ENCODE data around the gene REXO4. TPM values are rescaled to one million over a fixed set of nuclear protein-coding genes. Genes with fewer than 3 reads are reported as not detected.
"Not testable (repeated sequence)": the region's sequence is repeated elsewhere in the genome, so short reads cannot be mapped to it uniquely, and the experiment has no call there.

The REXO4 gene
- total RNA-seq, 2 experiments from 2014 or later, result 19.7 to 21.7 TPM

GRCh38 chr9:133457748-133458147 lies 39.9 kb upstream of the REXO4 start:
- Mint-ChIP-seq H3K4me1 (peaks cover 8% of the 10 kb centered on the region), H3K27ac (no peak overlapping the region), H3K9me3 (no peaks in the 10 kb centered on the region), H3K27me3 (peaks cover 10% of the 10 kb centered on the region), H3K36me3 (ENCODE audit: low read depth) (no peaks in the 10 kb centered on the region), H3K4me3 (no peak overlapping the region)
- CTCF ChIA-PET, result interaction anchor here (1.4 kb wide), 1 partner anchor 22 kb away, joined by 3 read pairs; the partner anchor contains the start of gene SLC2A6
- no peak for DNase-seq
- POLR2A ChIA-PET, result no interaction called here

- Mint-ChIP-seq H3K4me1 (peaks cover 8% of the 10 kb centered on the region), H3K9me3 (no peaks in the 10 kb centered on the region), H3K36me3 (ENCODE audit: low read depth) (no peaks in the 10 kb centered on the region), H3K27ac (no peak overlapping the region), H3K27me3 (peaks cover 9% of the 10 kb centered on the region), H3K4me3 (no peak overlapping the region)
- ChIA-PET POLR2A (no interaction called here), CTCF (interaction anchor here (1.4 kb wide), 1 partner anchor 22 kb away, joined by 3 read pairs; the partner anchor contains the start of gene SLC2A6)
- no peak for DNase-seq
Observed at GRCh38 chr9:133457233-133457632, 39.4 kb upstream of the REXO4 start.

GRCh38 chr9:133456409-133456808 lies 38.6 kb upstream of the REXO4 start:
- H3K36me3 Mint-ChIP-seq (ENCODE audit: low read depth), result no peaks in the 10 kb centered on the region
- POLR2A ChIA-PET, result no interaction called here
- CTCF ChIA-PET, result no interaction called here
- H3K27me3 Mint-ChIP-seq, result peaks cover 6% of the 10 kb centered on the region
- no peaks in the 10 kb centered on the region for H3K9me3 Mint-ChIP-seq
- no peak overlapping the region for H3K4me3 Mint-ChIP-seq
- no peak for DNase-seq
- peaks cover 8% of the 10 kb centered on the region for H3K4me1 Mint-ChIP-seq
- H3K27ac Mint-ChIP-seq, result no peak overlapping the region

- peaks cover 2% of the 10 kb centered on the region for H3K27me3 Mint-ChIP-seq
Observed at GRCh38 chr9:133455936-133456335, 38.1 kb upstream of the REXO4 start.

GRCh38 chr9:133454943-133455673 lies 37.3 kb upstream of the REXO4 start:
- CTCF ChIA-PET, result no interaction called here
- POLR2A ChIA-PET, result no interaction called here
- no peak overlapping the region for H3K27ac Mint-ChIP-seq
- no peak overlapping the region for H3K4me3 Mint-ChIP-seq
- no peak for DNase-seq
- H3K36me3 Mint-ChIP-seq (ENCODE audit: low read depth), result no peaks in the 10 kb centered on the region
- H3K4me1 Mint-ChIP-seq, result peaks cover 4% of the 10 kb centered on the region
- no peaks in the 10 kb centered on the region for H3K9me3 Mint-ChIP-seq
- peaks cover 4% of the 10 kb centered on the region for H3K27me3 Mint-ChIP-seq

More at GRCh38 chr9:133455936-133456335, 38.1 kb upstream of the REXO4 start:
- H3K27ac Mint-ChIP-seq, result no peak overlapping the region
- no peak for DNase-seq
- CTCF ChIA-PET, result no interaction called here
- H3K36me3 Mint-ChIP-seq (ENCODE audit: low read depth), result no peaks in the 10 kb centered on the region
- H3K4me3 Mint-ChIP-seq, result no peak overlapping the region
- H3K9me3 Mint-ChIP-seq, result no peaks in the 10 kb centered on the region
- peaks cover 8% of the 10 kb centered on the region for H3K4me1 Mint-ChIP-seq
- POLR2A ChIA-PET, result no interaction called here

- peaks cover 2% of the 10 kb centered on the region for H3K27me3 Mint-ChIP-seq
- no peaks in the 10 kb centered on the region for H3K36me3 Mint-ChIP-seq (ENCODE audit: low read depth)
- H3K9me3 Mint-ChIP-seq, result no peaks in the 10 kb centered on the region
- POLR2A ChIA-PET, result interaction anchor here (1.2 kb wide), 1 partner anchor 12 kb away, joined by 3 read pairs; no protein-coding TSS in a partner anchor
- DNase-seq, result no peak
- H3K27ac Mint-ChIP-seq, result no peak overlapping the region
- CTCF ChIA-PET, result no interaction called here
- no peak overlapping the region for H3K4me3 Mint-ChIP-seq
- H3K4me1 Mint-ChIP-seq, result no peaks in the 10 kb centered on the region
Observed at GRCh38 chr9:133454325-133454724, 36.5 kb upstream of the REXO4 start.

GRCh38 chr9:133453651-133454050 lies 35.8 kb upstream of the REXO4 start:
- Mint-ChIP-seq H3K4me3 (no peak overlapping the region), H3K36me3 (ENCODE audit: low read depth) (no peaks in the 10 kb centered on the region), H3K27ac (no peak overlapping the region), H3K4me1 (no peaks in the 10 kb centered on the region), H3K27me3 (peaks cover 2% of the 10 kb centered on the region), H3K9me3 (no peaks in the 10 kb centered on the region)
- CTCF ChIA-PET, result no interaction called here
- no peak for DNase-seq
- POLR2A ChIA-PET, result interaction anchor here (1.2 kb wide), 1 partner anchor 12 kb away, joined by 3 read pairs; no protein-coding TSS in a partner anchor

- H3K4me1 Mint-ChIP-seq, result no peaks in the 10 kb centered on the region
- CTCF ChIA-PET, result no interaction called here
Observed at GRCh38 chr9:133452562-133452961, 34.8 kb upstream of the REXO4 start.

GRCh38 chr9:133451865-133452264 lies 34.1 kb upstream of the REXO4 start:
- H3K4me3 Mint-ChIP-seq; H3K36me3 Mint-ChIP-seq (ENCODE audit: low read depth); H3K27me3 Mint-ChIP-seq; POLR2A ChIA-PET; H3K9me3 Mint-ChIP-seq; H3K4me1 Mint-ChIP-seq; CTCF ChIA-PET; DNase-seq; H3K27ac Mint-ChIP-seq: not testable (repeated sequence)

More at GRCh38 chr9:133452562-133452961, 34.8 kb upstream of the REXO4 start:
- Mint-ChIP-seq H3K9me3 (no peaks in the 10 kb centered on the region), H3K27me3 (peaks cover 2% of the 10 kb centered on the region), H3K27ac (no peak overlapping the region), H3K36me3 (ENCODE audit: low read depth) (no peaks in the 10 kb centered on the region), H3K4me3 (no peak overlapping the region)
- DNase-seq, result no peak
- POLR2A ChIA-PET, result no interaction called here

- H3K4me3 Mint-ChIP-seq, result no peak overlapping the region
- H3K27ac Mint-ChIP-seq, result no peak overlapping the region
- DNase-seq, result no peak
- POLR2A ChIA-PET, result no interaction called here
- CTCF ChIA-PET, result no interaction called here
- no peaks in the 10 kb centered on the region for H3K4me1 Mint-ChIP-seq
- no peaks in the 10 kb centered on the region for H3K9me3 Mint-ChIP-seq
- peaks cover 4% of the 10 kb centered on the region for H3K27me3 Mint-ChIP-seq
- H3K36me3 Mint-ChIP-seq (ENCODE audit: low read depth), result no peaks in the 10 kb centered on the region
Observed at GRCh38 chr9:133449760-133450159, 31.9 kb upstream of the REXO4 start.

GRCh38 chr9:133448487-133448972 lies 30.7 kb upstream of the REXO4 start:
- no peak for DNase-seq

GRCh38 chr9:133445293-133445969 lies 27.6 kb upstream of the REXO4 start:
- POLR2A ChIA-PET, result no interaction called here
- H3K4me1 Mint-ChIP-seq, result no peaks in the 10 kb centered on the region
- DNase-seq, result no peak
- H3K36me3 Mint-ChIP-seq (ENCODE audit: low read depth), result no peaks in the 10 kb centered on the region
- CTCF ChIA-PET, result no interaction called here
- peaks cover 2% of the 10 kb centered on the region for H3K27me3 Mint-ChIP-seq
- H3K9me3 Mint-ChIP-seq, result no peaks in the 10 kb centered on the region
- H3K27ac Mint-ChIP-seq, result no peak overlapping the region
- H3K4me3 Mint-ChIP-seq, result no peak overlapping the region

More at GRCh38 chr9:133448487-133448972, 30.7 kb upstream of the REXO4 start:
- CTCF ChIA-PET, result no interaction called here
- Mint-ChIP-seq H3K9me3 (no peaks in the 10 kb centered on the region), H3K27me3 (peaks cover 4% of the 10 kb centered on the region), H3K4me3 (no peak overlapping the region), H3K4me1 (no peaks in the 10 kb centered on the region), H3K36me3 (ENCODE audit: low read depth) (no peaks in the 10 kb centered on the region), H3K27ac (no peak overlapping the region)
- POLR2A ChIA-PET, result no interaction called here

- H3K9me3 Mint-ChIP-seq, result no peaks in the 10 kb centered on the region
Observed at GRCh38 chr9:133443982-133444381, 26.2 kb upstream of the REXO4 start.

More at GRCh38 chr9:133443982-133444381, 26.2 kb upstream of the REXO4 start:
- H3K27me3 Mint-ChIP-seq, result peaks cover 2% of the 10 kb centered on the region
- no peaks in the 10 kb centered on the region for H3K36me3 Mint-ChIP-seq (ENCODE audit: low read depth)
- no peak overlapping the region for H3K4me3 Mint-ChIP-seq
- H3K4me1 Mint-ChIP-seq, result no peaks in the 10 kb centered on the region
- no peak overlapping the region for H3K27ac Mint-ChIP-seq
- DNase-seq, result no peak
- ChIA-PET POLR2A (no interaction called here), CTCF (no interaction called here)
